Body of pancreas (tissue), 4 donors: Measurements from ENCODE around the gene GTF2A1.

Source experiments
- POLR2A ChIP-seq, 3 donors: fragments of 450-650 bp; IDR thresholded peaks; one replicate each; pipeline ENCODE4 v1.6.1; 2016; ENCODE audit warnings: antibody characterized with exemption in 3 of 3, mild to moderate bottlenecking in 2 of 3
- TF ChIP-seq, protein P1 (sequence below), 7 experiments: fragments of 450-650 bp in 4 of 7; fragments of 200-600 bp in 3 of 7; sonication (generic) in 3 of 7; IDR thresholded peaks; one replicate each; pipeline ENCODE4 v1.5.1; 2016 to 2019; ENCODE audit warnings: antibody characterized with exemption in 7 of 7

DNA sequence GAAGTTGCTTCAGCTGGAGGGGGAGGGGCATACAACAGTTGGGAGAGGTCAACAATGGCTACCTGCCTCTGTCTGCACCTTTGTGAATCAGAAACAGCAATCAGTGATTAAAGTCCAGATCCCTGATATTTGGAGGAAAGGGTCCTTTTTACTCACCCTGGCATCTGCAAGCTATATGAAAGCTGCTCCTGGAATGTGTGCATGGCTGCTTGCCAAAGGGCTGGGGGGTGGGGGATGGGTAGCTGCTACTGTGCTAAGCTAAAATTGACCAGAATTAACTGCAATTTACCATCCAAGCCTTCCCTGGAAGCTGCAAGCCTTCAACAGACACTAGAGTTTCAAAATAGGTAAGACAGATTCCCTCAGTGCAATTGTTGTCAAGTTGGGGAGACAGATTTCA, 13.5 kb upstream of the GTF2A1 start:
- TF ChIP-seq, protein P1, sequence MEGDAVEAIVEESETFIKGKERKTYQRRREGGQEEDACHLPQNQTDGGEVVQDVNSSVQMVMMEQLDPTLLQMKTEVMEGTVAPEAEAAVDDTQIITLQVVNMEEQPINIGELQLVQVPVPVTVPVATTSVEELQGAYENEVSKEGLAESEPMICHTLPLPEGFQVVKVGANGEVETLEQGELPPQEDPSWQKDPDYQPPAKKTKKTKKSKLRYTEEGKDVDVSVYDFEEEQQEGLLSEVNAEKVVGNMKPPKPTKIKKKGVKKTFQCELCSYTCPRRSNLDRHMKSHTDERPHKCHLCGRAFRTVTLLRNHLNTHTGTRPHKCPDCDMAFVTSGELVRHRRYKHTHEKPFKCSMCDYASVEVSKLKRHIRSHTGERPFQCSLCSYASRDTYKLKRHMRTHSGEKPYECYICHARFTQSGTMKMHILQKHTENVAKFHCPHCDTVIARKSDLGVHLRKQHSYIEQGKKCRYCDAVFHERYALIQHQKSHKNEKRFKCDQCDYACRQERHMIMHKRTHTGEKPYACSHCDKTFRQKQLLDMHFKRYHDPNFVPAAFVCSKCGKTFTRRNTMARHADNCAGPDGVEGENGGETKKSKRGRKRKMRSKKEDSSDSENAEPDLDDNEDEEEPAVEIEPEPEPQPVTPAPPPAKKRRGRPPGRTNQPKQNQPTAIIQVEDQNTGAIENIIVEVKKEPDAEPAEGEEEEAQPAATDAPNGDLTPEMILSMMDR (IDR thresholded peaks at IDR 0.05) = no peak
- TF ChIP-seq POLR2A (IDR thresholded peaks at IDR 0.05) = no peak
